HT1080 (cell line): Measurements from ENCODE around the gene CARD6. TPM values are rescaled to one million over a fixed set of nuclear protein-coding genes. Genes with fewer than 3 reads are reported as not detected.
"Not testable (repeated sequence)": the region's sequence is repeated elsewhere in the genome, so short reads cannot be mapped to it uniquely, and the experiment has no call there.

Experiments
- DNase-seq: peaks from one replicate; pipeline ENCODE4 v3.0.0-alpha.2; 2015; ENCODE audit warnings: low read depth
- polyA plus RNA-seq, 2 experiments: library from polyadenylated mRNA; depleted of rRNA; stranded (reverse); fragments of >200 nt; gene quantifications; 2 replicates each; pipeline ENCODE4 v1.2.3, GENCODE V29; 2015
- total RNA-seq: library from RNA; depleted of rRNA; stranded (reverse); fragments of >200 nt; shearing (Covaris generic); gene quantifications from 2 replicates; pipeline ENCODE4 v1.2.3, GENCODE V29; 2014; rRNA removed

Gene CARD6
- total RNA-seq = 2.1 and 2.3 TPM in 2 replicates
- polyA plus RNA-seq (2015; cell fraction: cytosol; rRNA removed) = 1.8 and 2.7 TPM in 2 replicates
- polyA plus RNA-seq (2015; cell fraction: nucleus; rRNA removed) = 3.2 and 4.3 TPM in 2 replicates

- DNase-seq = peak; percentile 44
These were observed at the start of gene CARD6 for GRCh38 chr5:40841068-40841805. Gene CARD6 (plus strand): TSS chr5:40841367. CDS start chr5:40841383, 16 bp downstream.

- DNase-seq = no peak
These were observed 49.4 kb upstream of the CARD6 start for GRCh38 chr5:40791715-40792139.

GRCh38 chr5:40792691-40793090, 48.5 kb upstream of the CARD6 start:
- DNase-seq = not testable (repeated sequence)

GRCh38 chr5:40794340-40794739, 46.8 kb upstream of the CARD6 start:
- DNase-seq = not testable (repeated sequence)

- not testable (repeated sequence) for DNase-seq
These were observed 46.3 kb upstream of the CARD6 start for GRCh38 chr5:40794877-40795276.

GRCh38 chr5:40796487-40796889, 44.7 kb upstream of the CARD6 start:
- DNase-seq = no peak

- DNase-seq = peak; percentile 74
These were observed 43.7 kb upstream of the CARD6 start for GRCh38 chr5:40797273-40798011.

- peak; percentile 82 for DNase-seq
These were observed 43.0 kb upstream of the CARD6 start, which contains the start of gene PRKAA1 for GRCh38 chr5:40798012-40798800. Gene PRKAA1 (minus strand): TSS chr5:40798374. CDS start chr5:40798189, 185 bp downstream.

GRCh38 chr5:40798801-40799210, 42.4 kb upstream of the CARD6 start:
- peak; percentile 67 for DNase-seq

- no peak for DNase-seq
These were observed 41.9 kb upstream of the CARD6 start for GRCh38 chr5:40799258-40799657.

- no peak for DNase-seq
These were observed 39.2 kb upstream of the CARD6 start for GRCh38 chr5:40801771-40802562.

- no peak for DNase-seq
These were observed 29.0 kb upstream of the CARD6 start for GRCh38 chr5:40812125-40812524.

- DNase-seq = no peak
These were observed 27.4 kb upstream of the CARD6 start for GRCh38 chr5:40813698-40814281.

GRCh38 chr5:40823459-40823858, 17.7 kb upstream of the CARD6 start:
- no peak for DNase-seq

- DNase-seq = not testable (repeated sequence)
These were observed 15.6 kb upstream of the CARD6 start for GRCh38 chr5:40825461-40826043.

- DNase-seq = no peak
These were observed 14.5 kb upstream of the CARD6 start for GRCh38 chr5:40826489-40827187.

GRCh38 chr5:40827188-40827977, 13.8 kb upstream of the CARD6 start:
- DNase-seq = no peak

- DNase-seq = no peak
These were observed 13.0 kb upstream of the CARD6 start for GRCh38 chr5:40828021-40828631.
